GM18907 (cell line): ENCODE results near the gene RAP1GAP.
"Not testable (repeated sequence)": the region's sequence is repeated elsewhere in the genome, so short reads cannot be mapped to it uniquely, and the experiment has no call there.

Experiments used
- ATAC-seq: cut with Tn5 transposase; IDR thresholded peaks from one replicate; pipeline ENCODE4 v1.9.1; 2021; ENCODE audit warnings: mild to moderate bottlenecking, moderate library complexity; ENCODE audit not compliant: unreplicated experiment

The RAP1GAP gene

DNA sequence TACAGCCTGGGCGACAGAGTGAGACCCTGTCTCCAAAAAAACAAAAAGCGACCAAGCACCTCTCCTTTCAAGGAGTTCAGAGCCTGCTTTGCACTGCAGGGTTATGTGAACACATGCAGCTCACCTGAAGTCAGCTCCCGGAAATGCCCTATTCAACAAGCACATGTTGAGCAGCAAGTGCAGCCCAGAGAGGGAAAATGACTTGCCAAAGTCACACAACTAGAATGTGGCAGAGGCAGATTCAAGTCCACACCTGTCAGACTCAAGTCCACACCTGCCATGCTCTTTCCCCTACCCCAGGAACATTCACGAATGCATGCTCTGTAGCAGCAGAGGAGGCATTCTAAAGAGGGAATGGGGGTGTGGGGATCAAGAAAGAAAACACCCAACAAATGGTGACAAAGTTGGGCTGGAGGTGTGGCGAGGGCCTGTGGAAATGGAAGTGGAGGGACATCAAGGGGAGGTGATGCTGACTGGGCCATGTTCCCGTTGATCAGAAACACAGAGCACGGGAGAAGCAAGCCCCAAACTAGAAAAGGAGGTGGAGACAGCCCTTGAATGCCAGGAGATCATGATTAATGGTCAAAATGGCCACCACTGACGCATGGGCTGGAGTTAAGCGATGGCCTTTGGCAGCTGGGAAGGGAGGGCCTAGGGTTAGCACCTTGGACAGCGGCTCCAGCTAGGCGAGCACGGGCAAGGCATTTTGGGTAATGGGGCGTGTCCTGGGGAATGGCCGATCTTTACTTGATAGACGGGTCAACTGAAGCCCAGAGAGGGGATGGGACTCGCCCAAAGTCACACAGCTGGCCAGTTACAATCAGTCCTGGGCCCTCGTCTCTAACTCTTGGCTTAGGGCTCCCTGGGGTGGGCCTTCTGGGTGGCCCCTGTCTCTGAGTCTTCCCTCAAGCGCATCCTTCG, 21.5 kb downstream of the RAP1GAP start:
- no peak for ATAC-seq

GRCh38 chr1:21645550-21645949, 23.6 kb downstream of the RAP1GAP start:
- no peak for ATAC-seq

GRCh38 chr1:21644906-21645305, 24.3 kb downstream of the RAP1GAP start:
- ATAC-seq, result no peak

DNA sequence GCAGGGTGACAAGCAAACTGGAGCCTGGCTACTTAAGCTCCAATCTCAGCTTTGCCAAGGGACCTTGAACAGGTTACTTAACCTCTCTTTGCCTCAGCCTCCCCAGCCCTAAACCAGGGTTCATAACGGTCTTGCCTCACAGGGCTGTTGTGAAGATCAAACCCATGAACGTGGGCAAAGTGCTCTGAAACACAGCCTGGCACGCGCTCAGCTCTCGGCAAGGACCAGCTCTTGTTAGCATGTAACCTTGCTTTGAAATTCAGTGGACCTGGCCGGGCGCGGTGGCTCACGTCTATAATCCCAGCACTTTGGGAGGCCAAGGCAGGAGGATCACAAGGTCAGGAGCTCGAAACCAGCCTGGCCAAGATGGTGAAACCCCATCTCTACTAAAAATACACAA, 24.8 kb downstream of the RAP1GAP start:
- no peak for ATAC-seq

GRCh38 chr1:21643624-21644023, 25.5 kb downstream of the RAP1GAP start:
- ATAC-seq, result no peak

- ATAC-seq, result no peak
Observed at GRCh38 chr1:21641967-21642739, 27.0 kb downstream of the RAP1GAP start.

GRCh38 chr1:21641537-21641936, 27.6 kb downstream of the RAP1GAP start:
- no peak for ATAC-seq

- ATAC-seq, result no peak
Observed at GRCh38 chr1:21641076-21641475, 28.1 kb downstream of the RAP1GAP start.

GRCh38 chr1:21640653-21641052, 28.5 kb downstream of the RAP1GAP start:
- ATAC-seq, result no peak

GRCh38 chr1:21639594-21640041, 29.5 kb downstream of the RAP1GAP start:
- no peak for ATAC-seq

DNA sequence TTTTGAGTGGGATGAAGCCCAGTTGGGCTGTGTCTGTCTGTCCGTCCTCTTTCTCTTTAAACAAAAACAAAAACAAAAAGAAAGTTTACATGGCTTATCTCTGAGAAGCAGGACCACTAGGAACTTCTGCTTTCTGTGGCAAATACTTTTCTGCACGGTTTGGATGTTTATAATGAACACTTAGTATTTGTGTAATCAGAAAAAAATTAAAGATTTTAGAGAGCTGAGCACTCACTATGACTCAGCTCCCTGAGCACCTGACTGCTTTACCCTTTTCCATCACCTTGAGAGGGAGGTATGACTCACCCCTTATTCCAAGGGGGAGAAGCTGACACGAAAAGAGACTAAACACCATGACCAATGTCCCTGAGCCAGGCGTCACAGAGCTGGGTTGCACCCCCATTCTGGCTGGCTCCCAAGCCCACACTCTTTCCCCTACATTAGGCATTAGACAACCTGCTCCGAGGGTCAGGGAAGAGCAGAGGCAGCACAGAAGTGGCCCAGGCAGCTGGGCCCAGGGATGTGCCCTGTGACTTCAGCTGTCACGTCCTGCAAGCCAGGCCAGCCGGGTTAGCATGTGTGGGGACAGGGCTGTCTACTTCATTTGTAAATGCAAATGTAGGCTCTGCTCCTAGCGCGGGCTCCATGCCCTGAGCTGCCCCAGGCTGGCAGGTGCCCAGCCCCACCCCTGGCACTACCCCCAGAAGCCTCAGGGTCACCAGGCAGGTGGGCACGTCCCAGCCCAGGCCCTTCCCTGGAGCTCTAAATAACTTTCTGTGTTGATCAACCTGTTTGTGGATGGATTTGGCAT, 30.4 kb downstream of the RAP1GAP start:
- ATAC-seq, result no peak

GRCh38 chr1:21637514-21637913, 31.6 kb downstream of the RAP1GAP start:
- ATAC-seq, result no peak

GRCh38 chr1:21636029-21636428, 33.1 kb downstream of the RAP1GAP start:
- ATAC-seq, result no peak

- no peak for ATAC-seq
Observed at GRCh38 chr1:21634806-21635535, 34.2 kb downstream of the RAP1GAP start.

DNA sequence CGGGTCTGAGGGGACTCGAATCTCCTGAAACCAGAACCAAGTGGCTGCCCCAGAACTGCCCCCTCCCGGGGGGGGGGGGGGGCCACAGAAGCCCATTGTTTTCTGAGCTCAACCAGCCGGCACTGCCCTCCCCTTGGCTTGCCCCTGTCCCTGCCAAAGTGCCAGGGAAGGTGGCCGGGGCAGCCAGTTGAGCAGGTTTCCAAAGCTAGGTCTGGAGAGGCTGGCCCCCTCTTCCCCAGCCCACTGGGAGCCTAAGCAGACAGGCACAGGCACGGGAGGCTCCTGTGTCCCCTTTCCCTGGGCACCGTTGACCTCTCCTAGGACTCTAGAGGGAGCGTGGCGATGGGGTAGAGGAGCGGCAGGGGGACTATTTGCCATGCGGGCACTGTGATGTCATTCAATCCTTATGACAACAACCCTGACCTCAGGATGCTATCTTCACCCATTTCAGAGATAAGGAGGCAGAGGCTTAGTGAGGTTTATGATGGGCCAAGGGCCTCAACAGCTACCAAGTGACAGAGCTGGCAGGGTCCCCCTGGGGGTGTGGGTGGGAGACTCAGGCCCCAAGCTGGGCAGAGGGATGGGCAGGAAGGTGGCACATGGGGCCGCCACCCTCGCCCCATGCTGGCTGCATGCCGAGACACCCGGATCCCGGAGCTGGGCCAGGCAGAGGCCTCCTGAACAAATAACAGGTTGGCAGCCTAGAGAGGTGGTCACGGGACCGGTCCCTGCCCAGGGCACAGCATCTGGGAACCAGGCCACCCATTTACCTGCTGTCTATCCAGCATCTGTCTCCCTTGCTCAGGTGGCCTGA, 35.0 kb downstream of the RAP1GAP start:
- ATAC-seq, result no peak

GRCh38 chr1:21633141-21633755, 35.9 kb downstream of the RAP1GAP start:
- no peak for ATAC-seq

DNA sequence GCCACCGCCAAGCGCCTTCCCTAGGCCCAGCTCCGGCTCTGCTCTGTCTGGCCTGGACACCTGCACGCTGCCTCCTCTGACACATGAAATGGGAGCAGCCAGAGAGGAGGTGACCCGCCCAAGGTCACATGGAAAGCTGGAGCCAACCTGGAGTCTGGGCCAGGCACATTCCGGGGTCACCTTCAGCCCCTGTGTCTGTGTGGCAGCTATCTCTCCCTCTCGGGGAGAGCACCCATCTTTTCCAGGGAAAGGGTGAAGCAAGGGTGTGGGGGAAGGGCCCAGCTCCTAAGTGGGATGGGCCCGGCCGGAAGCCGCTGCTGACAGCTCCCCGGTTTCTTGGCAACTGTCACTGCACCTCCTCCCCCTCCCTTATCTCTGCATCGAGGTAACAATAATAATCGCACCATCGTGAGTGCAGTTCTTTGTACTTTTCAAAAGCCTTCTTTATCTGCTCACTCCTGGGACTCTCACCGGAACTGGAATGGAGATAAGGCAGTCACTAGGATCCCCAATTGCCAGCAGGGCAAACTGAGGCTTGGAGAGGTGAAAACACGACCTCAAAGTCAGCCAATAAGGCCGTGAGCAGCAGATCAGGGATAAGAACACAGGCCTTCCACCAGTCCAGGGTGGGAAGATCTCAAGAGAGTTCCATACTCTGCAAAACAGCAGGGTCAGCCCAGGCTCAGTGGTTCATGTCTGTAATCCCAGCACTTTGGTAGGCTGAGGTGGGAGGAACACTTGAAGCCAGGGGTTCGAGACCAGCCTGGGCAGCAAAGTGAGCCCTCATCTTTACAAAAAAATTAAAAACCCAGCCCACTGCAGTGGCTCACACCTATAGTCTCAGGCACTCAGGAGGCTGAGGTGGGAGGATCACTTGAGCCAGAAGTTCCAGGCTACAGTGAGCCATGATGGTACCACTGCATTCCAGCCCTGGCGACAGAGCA, 36.9 kb downstream of the RAP1GAP start:
- ATAC-seq, result no peak

GRCh38 chr1:21631590-21631943, 37.6 kb downstream of the RAP1GAP start:
- ATAC-seq, result not testable (repeated sequence)
